Measurements from ENCODE around the gene BCL2L13.
"Not testable (repeated sequence)": the region's sequence is repeated elsewhere in the genome, so short reads cannot be mapped to it uniquely, and the experiment has no call there.

The BCL2L13 gene

DNA sequence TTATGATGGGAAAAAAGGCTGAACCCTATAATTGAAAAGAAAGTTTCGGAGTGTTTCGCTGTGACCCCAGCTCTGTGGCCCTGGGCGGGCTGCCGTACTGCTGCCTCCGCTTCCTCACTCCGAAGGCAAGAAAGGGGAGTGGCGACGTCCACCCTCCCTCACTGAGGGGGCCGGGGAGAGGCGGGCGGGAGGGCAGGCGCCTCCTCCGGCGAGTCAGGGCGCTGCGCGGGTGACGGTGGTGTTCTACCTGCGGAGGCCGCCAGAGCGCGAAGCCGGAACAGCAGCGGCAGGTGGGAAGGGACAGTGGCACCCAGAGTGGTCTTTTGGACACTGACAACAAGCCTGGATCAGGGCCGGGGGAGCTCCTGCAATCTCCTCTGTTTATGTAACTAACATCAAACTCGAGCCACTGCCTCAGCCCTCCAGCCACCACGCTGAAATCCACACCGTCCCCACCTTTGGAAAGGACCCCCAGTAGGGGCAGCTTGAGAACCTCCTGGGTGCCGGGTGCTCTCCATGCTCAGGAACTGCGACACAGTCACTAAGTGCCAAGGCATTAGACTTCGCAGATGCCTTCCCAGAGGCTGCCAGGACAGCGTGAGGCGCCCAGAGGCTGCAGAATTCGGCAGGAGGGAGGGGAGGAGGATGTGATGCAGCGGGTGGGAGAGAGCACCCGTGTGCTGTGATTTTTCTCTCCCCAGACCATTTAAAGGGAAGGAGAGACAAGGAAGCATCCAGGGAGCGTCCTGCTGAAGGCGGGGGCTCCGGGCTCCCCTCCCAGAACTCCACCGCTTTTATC is 110.2 kb downstream of the BCL2L13 start:
- Histone ChIP-seq H3K9ac (ENCODE audit: low read length) (no peak overlapping the region), H3K27me3 (ENCODE audit: control insufficient read depth in 1 of 2, insufficient read depth in 2 of 2, low read length in 2 of 2) (no peaks in the 10 kb centered on the region), H3K4me3 (ENCODE audit: low read depth in 1 of 2, low read length in 2 of 2) (no peak overlapping the region), H3K27ac (ENCODE audit: low read depth, low read length) (no peak overlapping the region), H3K4me1 (ENCODE audit: insufficient read depth, low read length) (no peaks in the 10 kb centered on the region), H3K36me3 (ENCODE audit: insufficient read depth, low read length) (no peaks in the 10 kb centered on the region), H3K9me3 (ENCODE audit: low read length) (no peaks in the 10 kb centered on the region)

DNA sequence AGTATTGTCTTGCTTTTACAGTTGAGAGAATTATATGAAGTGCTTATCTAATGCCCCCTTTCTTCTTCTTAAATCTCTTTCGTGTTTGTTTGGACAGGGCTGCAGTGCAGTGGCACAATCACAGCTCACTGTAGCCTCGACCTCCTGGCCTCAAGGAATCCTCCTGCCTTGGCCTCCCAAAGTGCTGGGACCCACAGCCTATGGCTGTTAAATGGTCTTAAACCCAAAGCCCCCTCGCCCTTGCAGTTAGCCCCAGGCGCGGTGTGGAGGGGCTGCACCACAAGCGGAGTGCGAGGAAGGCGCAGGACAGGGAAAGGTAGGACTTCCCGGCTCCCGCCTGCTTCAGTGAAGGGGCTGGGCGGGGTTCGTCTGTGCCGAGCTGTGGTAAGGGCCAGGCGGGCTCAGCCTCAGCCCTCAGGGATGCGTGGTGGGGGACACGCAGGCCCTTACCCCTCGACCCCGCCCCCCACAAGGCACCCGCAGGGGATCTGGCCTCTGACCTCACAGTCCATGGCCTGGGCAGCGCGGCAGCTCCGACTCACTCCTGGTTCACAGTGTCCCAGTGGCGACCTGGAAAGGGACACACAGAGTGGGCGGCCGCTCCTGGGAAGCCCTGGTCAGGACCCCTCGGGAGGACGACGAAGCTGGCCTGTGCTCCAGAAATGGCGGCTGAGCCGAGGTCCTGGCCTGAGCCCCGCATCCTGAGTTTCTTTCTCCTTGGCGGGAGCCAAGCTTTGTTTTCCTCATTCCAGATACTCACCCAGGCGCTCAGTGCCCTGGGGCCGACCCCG is 111.2 kb downstream of the BCL2L13 start:
- H3K9ac ChIP-seq (ENCODE audit: low read length) = no peak overlapping the region
- H3K9me3 ChIP-seq (ENCODE audit: low read length) = no peaks in the 10 kb centered on the region
- H3K36me3 ChIP-seq (ENCODE audit: insufficient read depth, low read length) = no peaks in the 10 kb centered on the region
- H3K27me3 ChIP-seq (ENCODE audit: control insufficient read depth in 1 of 2, insufficient read depth in 2 of 2, low read length in 2 of 2) = no peaks in the 10 kb centered on the region
- no peak overlapping the region for H3K27ac ChIP-seq (ENCODE audit: low read depth, low read length)
- H3K4me1 ChIP-seq (ENCODE audit: insufficient read depth, low read length) = no peaks in the 10 kb centered on the region
- no peak overlapping the region for H3K4me3 ChIP-seq (ENCODE audit: low read depth in 1 of 2, low read length in 2 of 2)

DNA sequence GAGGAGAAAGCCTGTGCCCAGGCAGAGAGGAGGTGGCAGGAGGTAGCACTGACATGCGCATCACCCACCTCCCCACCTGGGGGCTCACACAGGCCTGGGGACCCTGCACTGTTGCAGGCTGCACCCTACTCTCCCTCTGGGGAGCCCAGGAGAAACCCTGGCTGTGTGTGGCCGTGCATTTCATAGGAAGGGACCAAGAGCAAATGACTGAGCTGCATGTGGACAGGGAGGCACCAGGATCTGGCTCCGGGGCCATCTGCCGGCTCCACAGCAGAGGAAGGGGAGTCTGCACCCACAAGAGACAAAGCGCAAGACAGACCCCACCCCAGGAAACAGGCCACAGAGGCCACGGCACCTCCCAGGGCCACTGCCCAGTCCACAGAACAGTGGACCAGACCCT is 113.0 kb downstream of the BCL2L13 start:
- no peaks in the 10 kb centered on the region for H3K36me3 ChIP-seq (ENCODE audit: insufficient read depth, low read length)
- no peaks in the 10 kb centered on the region for H3K4me1 ChIP-seq (ENCODE audit: insufficient read depth, low read length)
- no peak overlapping the region for H3K4me3 ChIP-seq (ENCODE audit: low read depth in 1 of 2, low read length in 2 of 2)
- no peaks in the 10 kb centered on the region for H3K9me3 ChIP-seq (ENCODE audit: low read length)
- no peaks in the 10 kb centered on the region for H3K27me3 ChIP-seq (ENCODE audit: control insufficient read depth in 1 of 2, insufficient read depth in 2 of 2, low read length in 2 of 2)
- no peak overlapping the region for H3K9ac ChIP-seq (ENCODE audit: low read length)
- no peak overlapping the region for H3K27ac ChIP-seq (ENCODE audit: low read depth, low read length)

DNA sequence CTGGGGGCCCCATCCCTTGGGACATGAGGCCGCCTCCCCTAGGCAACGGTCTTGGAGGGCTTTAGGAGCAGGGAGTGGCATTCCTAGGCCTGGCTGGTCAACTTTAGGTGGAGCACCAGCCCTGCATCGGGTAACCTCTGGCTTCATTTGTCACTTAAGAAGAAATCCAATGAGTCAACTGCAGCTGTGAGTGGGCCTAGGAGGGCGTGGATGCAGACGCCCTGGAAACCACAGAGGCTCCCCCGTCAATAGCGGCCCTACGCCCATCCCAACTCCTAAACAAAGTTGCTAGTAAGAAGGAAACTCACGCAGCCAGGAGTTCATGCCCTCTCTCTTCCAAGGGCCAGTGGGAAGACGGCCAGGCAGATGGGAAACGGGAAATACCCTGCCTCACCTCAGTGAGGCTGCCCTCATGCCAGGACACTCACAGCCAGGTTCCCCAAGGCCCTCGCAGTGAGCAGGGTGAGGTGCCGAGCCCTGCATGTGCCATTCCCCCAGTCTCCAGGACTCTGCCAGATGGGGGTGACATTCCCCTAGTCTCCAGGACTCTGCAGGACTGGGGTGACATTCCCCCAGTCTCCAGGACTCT is 114.9 kb downstream of the BCL2L13 start:
- no peaks in the 10 kb centered on the region for H3K36me3 ChIP-seq (ENCODE audit: insufficient read depth, low read length)
- no peaks in the 10 kb centered on the region for H3K27me3 ChIP-seq (ENCODE audit: control insufficient read depth in 1 of 2, insufficient read depth in 2 of 2, low read length in 2 of 2)
- no peaks in the 10 kb centered on the region for H3K9me3 ChIP-seq (ENCODE audit: low read length)
- no peak overlapping the region for H3K27ac ChIP-seq (ENCODE audit: low read depth, low read length)
- no peaks in the 10 kb centered on the region for H3K4me1 ChIP-seq (ENCODE audit: insufficient read depth, low read length)
- no peak overlapping the region for H3K9ac ChIP-seq (ENCODE audit: low read length)
- no peak overlapping the region for H3K4me3 ChIP-seq (ENCODE audit: low read depth in 1 of 2, low read length in 2 of 2)

DNA sequence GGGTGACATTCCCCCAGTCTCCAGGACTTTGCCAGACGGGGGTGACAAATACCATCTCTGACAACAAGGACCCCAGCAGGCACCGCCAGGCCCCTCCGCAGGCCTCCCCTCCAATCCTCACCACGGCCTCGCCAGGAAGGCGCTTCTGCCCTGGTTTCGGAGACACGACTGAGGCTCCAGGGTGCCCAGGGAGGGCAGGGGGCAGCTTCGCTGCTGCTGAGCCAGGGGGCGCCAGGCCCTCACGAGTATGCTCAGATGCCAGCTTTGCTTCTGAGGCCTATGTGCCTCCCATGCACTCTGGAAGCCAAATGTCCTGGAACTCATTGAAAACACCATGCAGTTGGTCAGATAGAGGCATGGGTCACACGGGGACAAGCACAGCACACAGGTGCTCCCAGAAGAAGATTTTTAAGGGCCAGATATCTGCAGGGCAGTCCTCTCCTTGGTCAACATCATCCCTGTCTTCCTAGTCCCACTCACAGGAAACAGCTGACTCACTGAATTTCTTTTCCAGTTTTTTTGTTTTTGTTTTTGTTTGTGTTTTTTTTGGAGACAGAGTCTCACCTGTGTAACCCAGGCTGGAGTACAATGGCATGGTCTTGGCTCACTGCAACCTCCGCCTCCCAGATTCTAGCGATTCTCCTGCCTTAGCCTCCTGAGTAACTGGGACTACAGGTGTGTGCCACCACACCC is 115.8 kb downstream of the BCL2L13 start:
- no peaks in the 10 kb centered on the region for H3K27me3 ChIP-seq (ENCODE audit: control insufficient read depth in 1 of 2, insufficient read depth in 2 of 2, low read length in 2 of 2)
- H3K27ac ChIP-seq (ENCODE audit: low read depth, low read length) = no peak overlapping the region
- no peaks in the 10 kb centered on the region for H3K9me3 ChIP-seq (ENCODE audit: low read length)
- no peak overlapping the region for H3K9ac ChIP-seq (ENCODE audit: low read length)
- no peaks in the 10 kb centered on the region for H3K36me3 ChIP-seq (ENCODE audit: insufficient read depth, low read length)
- H3K4me3 ChIP-seq (ENCODE audit: low read depth in 1 of 2, low read length in 2 of 2) = no peak overlapping the region
- no peaks in the 10 kb centered on the region for H3K4me1 ChIP-seq (ENCODE audit: insufficient read depth, low read length)

DNA sequence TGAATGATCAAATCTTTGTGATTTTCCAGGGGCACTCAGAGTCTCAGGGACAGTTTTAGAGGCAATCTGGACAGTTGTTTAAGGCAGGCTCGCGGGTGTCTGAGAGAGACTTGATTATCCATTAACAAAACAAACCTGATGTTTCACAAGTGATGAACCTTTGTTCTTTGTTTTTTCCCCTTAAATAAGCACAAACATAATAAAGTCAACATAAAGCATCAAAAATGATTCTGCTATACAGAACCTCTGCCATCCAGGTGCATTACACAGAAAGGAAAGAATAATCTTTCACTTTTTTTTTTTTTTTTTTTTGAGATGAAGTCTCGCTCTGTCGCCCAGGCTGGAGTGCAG is 122.6 kb downstream of the BCL2L13 start:
- H3K9ac ChIP-seq (ENCODE audit: low read length) = no peak overlapping the region
- H3K36me3 ChIP-seq (ENCODE audit: insufficient read depth, low read length) = no peaks in the 10 kb centered on the region

DNA sequence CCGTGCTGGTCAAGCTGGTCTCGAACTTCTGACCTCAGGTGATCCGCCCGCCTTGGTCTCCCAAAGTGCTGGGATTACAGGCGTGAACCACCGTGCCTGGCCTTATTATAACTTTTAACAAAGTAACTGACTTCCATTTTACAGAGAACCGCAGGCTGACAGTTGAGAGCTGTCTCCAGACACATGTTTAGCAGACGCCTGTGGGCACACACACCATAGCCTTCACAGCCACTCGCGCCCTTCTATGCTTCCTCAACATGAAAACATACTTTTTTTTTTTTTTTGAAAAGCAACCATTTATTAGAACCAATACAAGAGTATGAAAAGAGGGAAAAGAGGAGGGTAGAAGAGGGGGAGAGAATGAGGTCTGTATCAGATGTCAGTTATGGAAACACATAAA is 124.9 kb downstream of the BCL2L13 start:
- not testable (repeated sequence) for H3K9ac ChIP-seq (ENCODE audit: low read length); H3K27me3 ChIP-seq (ENCODE audit: control insufficient read depth in 1 of 2, insufficient read depth in 2 of 2, low read length in 2 of 2); H3K4me3 ChIP-seq (ENCODE audit: low read depth in 1 of 2, low read length in 2 of 2); H3K4me1 ChIP-seq (ENCODE audit: insufficient read depth, low read length); H3K9me3 ChIP-seq (ENCODE audit: low read length); H3K27ac ChIP-seq (ENCODE audit: low read depth, low read length); H3K36me3 ChIP-seq (ENCODE audit: insufficient read depth, low read length)

More for the DNA sequence above, 122.6 kb downstream of the BCL2L13 start:
- Histone ChIP-seq H3K9me3 (ENCODE audit: low read length) (no peaks in the 10 kb centered on the region), H3K4me1 (ENCODE audit: insufficient read depth, low read length) (no peaks in the 10 kb centered on the region), H3K27me3 (ENCODE audit: control insufficient read depth in 1 of 2, insufficient read depth in 2 of 2, low read length in 2 of 2) (no peaks in the 10 kb centered on the region), H3K4me3 (ENCODE audit: low read depth in 1 of 2, low read length in 2 of 2) (no peak overlapping the region), H3K27ac (ENCODE audit: low read depth, low read length) (no peak overlapping the region)

DNA sequence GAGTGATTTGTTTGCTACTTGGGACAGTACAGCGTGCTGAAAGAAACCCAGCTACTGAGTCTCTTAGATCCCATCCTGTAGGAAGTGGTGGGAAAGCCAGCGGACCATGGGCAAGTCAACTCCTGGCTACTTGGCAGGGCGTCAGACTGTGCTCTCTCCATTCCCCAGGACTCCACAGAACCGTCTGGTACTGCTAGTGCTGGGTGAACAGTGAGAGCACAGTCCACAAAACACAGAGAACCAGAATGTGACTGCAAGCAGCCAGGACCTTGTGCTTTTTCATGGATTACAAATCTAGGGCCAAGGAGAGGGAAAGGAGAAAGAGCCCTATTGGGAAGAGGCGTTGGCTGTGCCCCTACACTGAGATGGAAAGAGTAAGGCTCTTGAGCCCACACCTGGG is 125.5 kb downstream of the BCL2L13 start:
- Histone ChIP-seq H3K4me1 (ENCODE audit: insufficient read depth, low read length) (no peaks in the 10 kb centered on the region), H3K9me3 (ENCODE audit: low read length) (no peaks in the 10 kb centered on the region), H3K27me3 (ENCODE audit: control insufficient read depth in 1 of 2, insufficient read depth in 2 of 2, low read length in 2 of 2) (no peaks in the 10 kb centered on the region), H3K27ac (ENCODE audit: low read depth, low read length) (no peak overlapping the region), H3K4me3 (ENCODE audit: low read depth in 1 of 2, low read length in 2 of 2) (no peak overlapping the region), H3K36me3 (ENCODE audit: insufficient read depth, low read length) (no peaks in the 10 kb centered on the region), H3K9ac (ENCODE audit: low read length) (no peak overlapping the region)

DNA sequence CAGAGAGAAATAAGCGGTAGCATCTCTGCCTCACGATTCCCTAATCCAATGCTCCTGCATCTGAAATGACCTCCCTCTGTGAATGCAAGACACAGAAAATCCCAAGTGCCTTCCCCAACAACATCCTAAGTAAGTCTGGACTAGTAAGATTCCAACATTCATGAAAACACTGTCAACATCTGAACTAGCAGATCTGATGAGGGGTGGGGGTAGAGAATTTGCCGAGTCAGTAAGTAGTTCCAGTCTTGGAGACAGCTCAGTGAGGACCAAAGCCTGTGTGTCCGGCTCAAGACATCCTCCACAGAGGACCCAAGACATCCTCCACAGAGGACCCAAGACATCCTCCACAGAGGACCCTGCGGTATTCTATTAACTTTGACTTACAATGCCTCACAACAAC is 126.3 kb downstream of the BCL2L13 start:
- not testable (repeated sequence) for H3K9ac ChIP-seq (ENCODE audit: low read length); H3K27ac ChIP-seq (ENCODE audit: low read depth, low read length); H3K27me3 ChIP-seq (ENCODE audit: control insufficient read depth in 1 of 2, insufficient read depth in 2 of 2, low read length in 2 of 2); H3K9me3 ChIP-seq (ENCODE audit: low read length); H3K4me3 ChIP-seq (ENCODE audit: low read depth in 1 of 2, low read length in 2 of 2); H3K36me3 ChIP-seq (ENCODE audit: insufficient read depth, low read length); H3K4me1 ChIP-seq (ENCODE audit: insufficient read depth, low read length)

DNA sequence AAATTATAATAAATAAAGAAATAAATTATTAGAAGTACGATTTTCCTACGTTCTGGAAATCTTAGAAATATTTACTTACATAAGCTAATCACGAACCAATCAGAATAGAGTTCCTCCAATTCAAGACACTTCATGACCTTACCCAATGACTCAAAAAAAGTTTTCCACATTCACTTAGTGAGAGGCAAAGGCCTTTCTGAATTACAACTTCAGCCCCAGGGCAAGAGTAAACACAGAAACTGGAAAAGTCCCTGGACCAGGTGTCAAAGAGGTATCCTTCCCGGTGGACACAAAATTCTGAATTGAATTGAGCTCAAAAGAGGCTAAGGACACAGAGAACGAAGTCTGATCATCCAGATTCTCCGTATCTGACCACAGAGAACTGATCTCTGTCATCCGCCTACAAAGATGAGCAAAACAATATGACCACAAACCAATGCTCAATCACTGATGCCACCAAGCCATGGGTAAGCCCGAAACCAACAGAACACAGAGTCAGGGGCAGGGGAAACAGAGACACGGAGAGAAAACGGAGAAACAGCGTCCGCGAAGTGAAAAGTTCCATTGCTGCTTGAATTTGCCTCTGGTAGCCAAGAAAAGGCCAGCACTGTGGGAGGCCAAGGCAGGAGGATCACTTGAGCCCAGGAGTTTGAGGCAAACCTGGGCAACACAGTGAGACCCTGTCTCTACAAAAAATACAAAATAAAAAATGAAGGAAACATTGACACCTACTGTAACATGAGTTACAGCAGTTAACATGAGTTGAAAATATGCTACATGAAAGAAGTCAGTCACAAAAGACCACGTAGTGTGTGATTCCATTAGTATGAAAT is 128.9 kb downstream of the BCL2L13 start:
- Histone ChIP-seq H3K27ac (ENCODE audit: low read depth, low read length) (no peak overlapping the region), H3K36me3 (ENCODE audit: insufficient read depth, low read length) (no peaks in the 10 kb centered on the region), H3K9me3 (ENCODE audit: low read length) (no peaks in the 10 kb centered on the region), H3K27me3 (ENCODE audit: control insufficient read depth in 1 of 2, insufficient read depth in 2 of 2, low read length in 2 of 2) (no peaks in the 10 kb centered on the region), H3K4me1 (ENCODE audit: insufficient read depth, low read length) (no peaks in the 10 kb centered on the region), H3K9ac (ENCODE audit: low read length) (no peak overlapping the region), H3K4me3 (ENCODE audit: low read depth in 1 of 2, low read length in 2 of 2) (no peak overlapping the region)
